ENCODE results near the gene KCTD8. TPM values are rescaled to one million over a fixed set of nuclear protein-coding genes. Genes with fewer than 3 reads are reported as not detected.

KCTD8 gene
- not detected in 2 replicates for total RNA-seq

DNA sequence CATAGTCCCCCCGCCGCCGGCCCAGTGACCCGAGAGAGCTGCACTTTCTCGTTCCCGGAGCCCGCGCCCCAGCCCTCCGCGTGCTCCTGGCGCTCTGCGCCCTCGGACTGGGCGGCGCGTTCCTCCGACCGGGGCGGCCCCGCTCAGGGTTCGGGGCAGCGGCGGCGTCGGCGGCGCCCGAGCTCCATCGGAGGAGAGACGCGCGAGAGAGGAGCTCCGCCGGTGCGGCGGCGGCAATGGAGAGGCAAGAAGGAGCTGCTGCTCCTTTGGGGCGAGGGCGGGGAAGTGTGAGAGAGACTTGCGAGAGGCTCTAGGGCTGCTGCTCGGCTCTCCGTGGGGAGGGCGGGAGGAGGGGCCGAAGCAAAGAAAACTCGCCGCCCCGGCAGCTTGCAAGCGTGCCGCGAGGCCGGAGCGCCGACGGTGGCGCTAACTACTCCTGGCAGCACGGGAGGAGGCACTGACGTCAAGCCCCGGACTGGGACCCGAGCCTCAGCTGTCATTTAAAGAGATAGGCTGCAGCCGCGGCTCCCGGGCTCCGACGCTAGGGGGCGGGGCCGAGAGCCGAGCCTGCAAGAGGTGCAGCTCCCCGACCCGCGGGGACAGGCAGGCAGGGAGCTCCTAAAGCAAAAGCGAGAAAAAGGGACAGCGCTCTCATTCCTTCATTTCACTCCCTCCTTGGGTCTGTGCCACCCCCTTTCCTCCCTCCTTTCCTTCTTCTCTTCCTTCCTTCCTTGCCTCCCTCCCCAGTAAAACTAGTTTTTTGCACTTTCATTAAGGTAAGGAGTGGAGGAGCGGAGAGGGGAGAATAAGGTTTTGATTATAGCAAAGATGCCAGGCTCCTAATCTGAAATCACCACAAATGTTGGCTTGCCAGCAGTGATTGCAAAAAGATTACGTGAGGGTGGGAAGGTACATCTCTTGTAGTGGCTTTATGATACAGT, at the start of gene KCTD8:
KCTD8 (minus strand) TSS at position 289 of the 941 bp plus-strand sequence.

Other genes starting within 250 kb of the KCTD8 start
- gene YIPF7, start 202.8 kb upstream of the KCTD8 start, total RNA-seq: not detected in 2 replicates
- 8.3 and 14.5 TPM in 2 replicates for gene GUF1, start 229.6 kb upstream of the KCTD8 start, total RNA-seq